Measurements from ENCODE around the gene ZFHX3. TPM values are rescaled to one million over a fixed set of nuclear protein-coding genes. Genes with fewer than 3 reads are reported as not detected.

The ZFHX3 gene
- total RNA-seq, 1 experiment from 2014 or later = 1.5 TPM

DNA sequence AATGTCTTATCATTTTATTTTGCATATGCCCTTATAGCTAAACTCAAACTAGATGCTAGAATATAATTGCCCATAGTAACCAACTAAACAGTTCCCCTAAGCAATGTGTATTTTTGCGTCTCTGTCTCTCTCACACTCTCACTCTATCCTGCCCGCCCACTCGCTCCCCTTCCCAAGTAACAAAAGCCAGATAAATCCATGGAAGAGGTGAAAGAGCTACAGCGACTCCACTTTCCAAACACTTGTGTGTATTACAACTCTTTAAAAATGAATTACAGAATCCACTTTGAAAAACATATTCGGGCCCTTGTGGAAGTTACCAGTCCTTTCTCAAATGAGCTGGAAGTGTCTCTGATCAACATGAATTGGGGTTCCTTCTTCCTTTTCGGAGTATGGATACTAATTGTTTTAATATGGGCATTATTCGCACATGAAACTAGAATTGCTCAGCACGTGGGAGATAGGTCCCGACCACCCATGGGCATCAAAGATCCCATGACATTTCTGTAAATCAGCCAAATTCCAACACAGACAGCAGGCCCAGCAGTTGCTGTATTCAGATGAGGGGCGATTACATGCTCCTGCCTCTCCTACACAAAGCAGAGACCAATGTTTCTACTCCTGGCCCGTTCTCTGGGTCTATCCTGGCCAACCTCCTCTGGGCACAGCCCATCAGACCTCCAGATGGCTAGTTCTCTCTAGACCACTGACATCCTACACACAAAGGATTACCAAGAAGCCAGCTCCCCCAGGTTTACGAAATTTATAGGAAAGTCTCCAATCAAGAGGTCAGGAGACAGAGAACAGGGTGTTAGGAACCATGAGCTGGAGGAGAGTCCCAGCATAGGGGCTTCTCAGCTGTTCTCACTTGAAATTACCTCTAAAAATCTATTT is 121.5 kb downstream of the ZFHX3 start:
- Mint-ChIP-seq H3K4me3 (no peak overlapping the region), H3K4me1 (peaks cover 6 to 12% of the 10 kb centered on the region in 2 experiments), H3K27ac (peak overlapping the region in 1 of 3 experiments; percentile 25; a peak in 2 of 7 replicates), H3K9me3 (no peaks in the 10 kb centered on the region), H3K27me3 (ENCODE audit: low read depth) (peaks cover 2% of the 10 kb centered on the region), H3K36me3 (ENCODE audit: insufficient read depth in 1 of 3, low read depth in 3 of 3) (no peaks in the 10 kb centered on the region)
- Histone ChIP-seq H3T11ph (ENCODE audit: low read length) (no peak overlapping the region), H2BK20ac (ENCODE audit: low read depth, low read length, poor library complexity, severe bottlenecking) (no peak overlapping the region), H2BK15ac (ENCODE audit: low read depth, low read length) (no peak overlapping the region), H3K4me1 (ENCODE audit: insufficient read depth, low read length) (peaks cover under 1% of the 10 kb centered on the region; the same call in 1 of the 2 replicates), H3K79me2 (ENCODE audit: insufficient read depth, low read length) (no peaks in the 10 kb centered on the region), H3K56ac (ENCODE audit: insufficient read length, low read depth, low read length) (no peak overlapping the region), H2BK5ac (ENCODE audit: insufficient read length, low read length) (no peak overlapping the region), H3K9ac (ENCODE audit: extremely low read depth, insufficient read length, low read length) (no peak overlapping the region), H3K23me2 (ENCODE audit: insufficient read length, low read depth, low read length, poor library complexity, severe bottlenecking) (no peaks in the 10 kb centered on the region), H3K14ac (ENCODE audit: insufficient read depth, low read length) (no peak overlapping the region), H3K4ac (ENCODE audit: low read depth, low read length) (no peak overlapping the region), H2AFZ (ENCODE audit: low read length) (no peak overlapping the region), H3K4me2 (ENCODE audit: insufficient read depth, insufficient read length, low read length) (no peak overlapping the region), H2AK5ac (ENCODE audit: insufficient read length, low read length) (no peak overlapping the region), H3K18ac (ENCODE audit: insufficient read length, low read depth, low read length) (no peak overlapping the region), H3K27ac (ENCODE audit: insufficient read length, low read depth, low read length) (no peak overlapping the region), H4K8ac (replicated peaks; ENCODE audit: insufficient read length, low read depth, low read length) (no peak overlapping the region), H4K91ac (ENCODE audit: insufficient read length, low read depth, low read length) (no peak overlapping the region), H3K79me1 (ENCODE audit: insufficient read depth, low read depth, low read length, poor library complexity, severe bottlenecking) (no peaks in the 10 kb centered on the region), H3K9me3 (ENCODE audit: control insufficient read depth, low read depth, low read length) (no peaks in the 10 kb centered on the region), H2BK120ac (ENCODE audit: low read depth, low read length, poor library complexity, severe bottlenecking) (no peak overlapping the region), H3K27me3 (ENCODE audit: insufficient read depth, low read length) (no peaks in the 10 kb centered on the region), H4K5ac (ENCODE audit: insufficient read length, low read depth, low read length) (no peak overlapping the region), H3K23ac (ENCODE audit: insufficient read length, low read depth, low read length) (no peak overlapping the region), H2BK12ac (ENCODE audit: insufficient read length, low read depth, low read length) (no peak overlapping the region), H4K20me1 (ENCODE audit: control insufficient read depth, insufficient read depth, insufficient read length) (no peaks in the 10 kb centered on the region)
- DNase-seq = no peak
- no CpG with 5 or more reads among the region's 12 CpGs for WGBS (ENCODE audit: extremely low coverage, insufficient read length, low lambda C conversion rate)
- TF ChIP-seq, protein P1, sequence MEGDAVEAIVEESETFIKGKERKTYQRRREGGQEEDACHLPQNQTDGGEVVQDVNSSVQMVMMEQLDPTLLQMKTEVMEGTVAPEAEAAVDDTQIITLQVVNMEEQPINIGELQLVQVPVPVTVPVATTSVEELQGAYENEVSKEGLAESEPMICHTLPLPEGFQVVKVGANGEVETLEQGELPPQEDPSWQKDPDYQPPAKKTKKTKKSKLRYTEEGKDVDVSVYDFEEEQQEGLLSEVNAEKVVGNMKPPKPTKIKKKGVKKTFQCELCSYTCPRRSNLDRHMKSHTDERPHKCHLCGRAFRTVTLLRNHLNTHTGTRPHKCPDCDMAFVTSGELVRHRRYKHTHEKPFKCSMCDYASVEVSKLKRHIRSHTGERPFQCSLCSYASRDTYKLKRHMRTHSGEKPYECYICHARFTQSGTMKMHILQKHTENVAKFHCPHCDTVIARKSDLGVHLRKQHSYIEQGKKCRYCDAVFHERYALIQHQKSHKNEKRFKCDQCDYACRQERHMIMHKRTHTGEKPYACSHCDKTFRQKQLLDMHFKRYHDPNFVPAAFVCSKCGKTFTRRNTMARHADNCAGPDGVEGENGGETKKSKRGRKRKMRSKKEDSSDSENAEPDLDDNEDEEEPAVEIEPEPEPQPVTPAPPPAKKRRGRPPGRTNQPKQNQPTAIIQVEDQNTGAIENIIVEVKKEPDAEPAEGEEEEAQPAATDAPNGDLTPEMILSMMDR (conservative IDR thresholded peaks at IDR 0.05) = no peak

Data from H9 (cell line).